GM23248 (cell line): ENCODE measurements around the gene LRFN4. TPM values are rescaled to one million over a fixed set of nuclear protein-coding genes. Genes with fewer than 3 reads are reported as not detected.

ENCODE experiments used
- DNase-seq: peaks from one replicate; pipeline ENCODE4 v3.0.0-alpha.2; 2015
- H2AFZ ChIP-seq: fragments of 200-600 bp; sonication (generic); 2 replicates; pipeline ENCODE4 v1.6.1; 2016; ENCODE audit warnings: antibody characterized with exemption
- H3F3A ChIP-seq: fragments of 200-600 bp; sonication (generic); 2 replicates; pipeline ENCODE4 v1.6.1; 2016; ENCODE audit warnings: mild to moderate bottlenecking, antibody characterized with exemption, mixed run types; ENCODE audit not compliant: insufficient read depth
- H3K27ac ChIP-seq: fragments of 200-600 bp; sonication (generic); 2 replicates; pipeline ENCODE4 v1.5.1; 2016; ENCODE audit warnings: mild to moderate bottlenecking
- H3K27me3 ChIP-seq: fragments of 200-600 bp; sonication (generic); replicated peaks from 2 replicates; pipeline ENCODE4 v1.6.1; 2016; ENCODE audit warnings: mild to moderate bottlenecking; ENCODE audit not compliant: insufficient read depth
- H3K36me3 ChIP-seq: fragments of 200-600 bp; sonication (generic); 2 replicates; pipeline ENCODE4 v1.6.1; 2016; ENCODE audit warnings: low read depth, mild to moderate bottlenecking
- H3K4me1 ChIP-seq: fragments of 200-600 bp; sonication (generic); 2 replicates; pipeline ENCODE4 v1.6.1; 2016; ENCODE audit warnings: mild to moderate bottlenecking; ENCODE audit not compliant: insufficient read depth
- H3K4me2 ChIP-seq: fragments of 200-600 bp; sonication (generic); one replicate; pipeline ENCODE4 v1.6.1; 2016; ENCODE audit warnings: mild to moderate bottlenecking; ENCODE audit not compliant: unreplicated experiment
- H3K4me3 ChIP-seq: fragments of 200-600 bp; sonication (generic); 2 replicates; pipeline ENCODE4 v1.5.1; 2016; ENCODE audit warnings: mild to moderate bottlenecking
- H3K79me2 ChIP-seq: fragments of 200-600 bp; sonication (generic); 2 replicates; pipeline ENCODE4 v1.6.1; 2016; ENCODE audit warnings: mild to moderate bottlenecking; ENCODE audit not compliant: insufficient read depth
- H3K9ac ChIP-seq: fragments of 200-600 bp; sonication (generic); 2 replicates; pipeline ENCODE4 v1.6.1; 2016; ENCODE audit warnings: mild to moderate bottlenecking
- H3K9me2 ChIP-seq: fragments of 200-600 bp; sonication (generic); 2 replicates; pipeline ENCODE4 v1.6.1; 2016; ENCODE audit warnings: mixed run types, mild to moderate bottlenecking, moderate library complexity; ENCODE audit not compliant: insufficient read depth
- H3K9me3 ChIP-seq: fragments of 200-600 bp; sonication (generic); one replicate; pipeline ENCODE4 v1.6.1; 2017; ENCODE audit warnings: low read depth
- H4K20me1 ChIP-seq: fragments of 200-600 bp; sonication (generic); 2 replicates; pipeline ENCODE4 v1.6.0; 2016; ENCODE audit not compliant: insufficient read depth
- EZH2 ChIP-seq: fragments of 200-600 bp; sonication (generic); IDR thresholded peaks from 2 replicates; pipeline ENCODE4 v1.6.1; 2018; ENCODE audit warnings: antibody characterized with exemption, mild to moderate bottlenecking; ENCODE audit not compliant: insufficient read depth, poor library complexity, severe bottlenecking
- EZH2phosphoT487 ChIP-seq: fragments of 200-600 bp; sonication (generic); IDR thresholded peaks from 2 replicates; pipeline ENCODE4 v1.6.1; 2018; ENCODE audit warnings: antibody characterized with exemption, moderate library complexity, mild to moderate bottlenecking, low read depth; ENCODE audit not compliant: insufficient read depth
- WGBS, 2 experiments: methylation state at CpG; one replicate each; pipeline ENCODE4 v1.1.6; 2015 to 2017; ENCODE audit warnings: low lambda C conversion rate in 2 of 2, low coverage in 1 of 2; ENCODE audit errors: missing lambda C conversion rate in 2 of 2; 5-methylcytosine and 5-hydroxymethylcytosine counted together
- in situ Hi-C: fragments of 300-500 bp; cut with MboI; formaldehyde crosslinking; loops from 2 replicates; pipeline ENCODE4 v1.15.0; 2020
- polyA plus RNA-seq: library from polyadenylated mRNA; unstranded; fragments of >200 nt; fragmentation: Nextera tagmentation; extraction: Ambion mirVana; gene quantifications from 2 replicates; pipeline ENCODE4 v1.2.1, GENCODE V29; 2016
- total RNA-seq: library from RNA; depleted of rRNA; stranded (reverse); fragments of >200 nt; shearing (Covaris generic); gene quantifications from 2 replicates; pipeline ENCODE4 v1.2.3, GENCODE V29; 2014

LRFN4 gene
- total and polyA plus RNA-seq, 2 experiments from 2014 or later, result 5.4 to 42.2 TPM

DNA sequence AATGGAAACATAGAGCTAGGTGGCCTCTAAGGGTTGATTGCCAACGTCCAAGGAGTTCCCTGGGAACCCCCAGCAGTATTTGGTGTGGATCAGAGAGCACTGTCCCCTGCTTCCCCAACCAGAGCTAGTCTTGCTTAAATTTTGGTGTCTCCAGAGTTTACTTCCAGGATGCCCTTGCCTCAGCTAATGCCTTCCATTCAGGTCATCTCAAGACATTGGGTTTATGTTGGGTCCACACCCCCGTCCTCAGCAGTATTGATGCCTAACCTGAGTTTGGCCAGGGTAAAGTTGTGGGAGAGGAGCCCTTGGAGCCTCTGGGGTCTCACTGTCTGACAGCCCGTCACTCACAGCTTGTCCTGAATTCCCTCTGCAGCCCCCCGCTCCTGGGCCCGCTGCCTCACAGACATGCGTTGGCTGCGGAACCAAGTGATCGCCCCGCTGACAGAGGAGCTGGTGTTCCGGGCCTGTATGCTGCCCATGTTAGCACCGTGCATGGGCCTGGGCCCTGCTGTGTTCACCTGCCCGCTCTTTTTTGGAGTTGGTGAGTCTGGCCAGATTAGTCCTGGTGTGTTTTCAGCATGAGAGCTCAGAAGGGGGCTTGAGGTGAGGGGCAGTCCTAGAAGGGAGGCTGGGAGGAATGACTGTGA, 12.2 kb upstream of the LRFN4 start:
- Histone ChIP-seq H3K36me3 (no peaks in the 10 kb centered on the region), H3K4me3 (peak overlapping the region; percentile 98), H4K20me1 (no peaks in the 10 kb centered on the region), H3K27ac (no peak overlapping the region), H2AFZ (no peak overlapping the region), H3K9ac (peak overlapping the region; percentile 97), H3K4me2 (peak overlapping the region; percentile 88), H3K9me3 (no peaks in the 10 kb centered on the region), H3K4me1 (peaks cover 14% of the 10 kb centered on the region; the same call in 1 of the 2 replicates), H3F3A (no peaks in the 10 kb centered on the region), H3K79me2 (peaks cover 55% of the 10 kb centered on the region), H3K27me3 (no peaks in the 10 kb centered on the region), H3K9me2 (no peaks in the 10 kb centered on the region)
- DNase-seq, result no peak
- WGBS, 2 experiments, result 74 to 75% methylated on average over 12 of the region's 12 CpGs
- no peak for TF ChIP-seq EZH2phosphoT487
- TF ChIP-seq EZH2, result no peak
- in situ Hi-C loops, result loop anchor here (25.0 kb wide), 1 partner anchor 257 kb away; the partner anchor contains the start of genes CCDC87 and CCS

DNA sequence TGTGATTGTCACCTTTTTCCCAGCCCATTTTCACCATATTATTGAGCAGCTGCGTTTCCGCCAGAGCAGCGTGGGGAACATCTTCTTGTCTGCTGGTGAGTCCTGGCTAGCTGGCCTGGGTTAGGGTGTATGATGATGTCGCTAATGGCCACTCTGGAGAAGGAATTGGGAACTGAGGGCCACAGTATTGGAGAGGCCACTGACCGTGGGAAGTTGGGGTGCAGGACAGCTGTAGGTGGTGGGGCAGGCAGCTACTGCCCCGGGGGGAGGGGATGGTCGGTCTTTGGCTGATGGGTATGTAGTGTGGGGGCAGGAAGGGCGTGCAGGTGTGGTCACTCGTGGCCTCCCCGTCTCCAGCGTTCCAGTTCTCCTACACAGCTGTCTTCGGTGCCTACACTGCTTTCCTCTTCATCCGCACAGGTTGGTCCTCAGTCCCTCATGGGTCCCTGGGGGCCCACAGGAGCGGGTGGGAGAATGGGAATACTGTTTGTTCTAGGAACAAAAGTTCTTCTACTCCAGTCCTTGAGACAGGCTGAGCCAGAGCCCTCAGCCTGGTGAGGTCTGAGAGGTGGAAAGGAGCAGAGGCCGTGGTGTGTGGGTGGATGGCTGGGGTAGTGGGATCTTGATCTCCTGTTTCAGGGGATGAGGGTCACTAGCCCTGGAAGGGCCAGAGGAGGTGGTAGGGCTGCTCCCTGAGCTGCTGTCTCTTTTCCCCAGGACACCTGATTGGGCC, 11.6 kb upstream of the LRFN4 start:
- no peaks in the 10 kb centered on the region for H3K9me2 ChIP-seq
- TF ChIP-seq EZH2 (no peak), EZH2phosphoT487 (no peak)
- H3K4me1 ChIP-seq, result peaks cover 14% of the 10 kb centered on the region; the same call in 1 of the 2 replicates
- H4K20me1 ChIP-seq, result no peaks in the 10 kb centered on the region
- no peaks in the 10 kb centered on the region for H3K27me3 ChIP-seq
- in situ Hi-C loops, result loop anchor here (25.0 kb wide), 1 partner anchor 258 kb away; the partner anchor contains the start of genes CCDC87 and CCS
- no peak overlapping the region for H3K4me2 ChIP-seq
- no peak overlapping the region for H2AFZ ChIP-seq
- H3K9me3 ChIP-seq, result no peaks in the 10 kb centered on the region
- DNase-seq, result no peak
- no peak overlapping the region for H3K4me3 ChIP-seq
- no peaks in the 10 kb centered on the region for H3F3A ChIP-seq
- no peak overlapping the region for H3K27ac ChIP-seq
- H3K79me2 ChIP-seq, result peaks cover 55% of the 10 kb centered on the region
- H3K36me3 ChIP-seq, result no peaks in the 10 kb centered on the region
- WGBS, 2 experiments, result 82 to 86% methylated on average over 15 of the region's 15 CpGs
- H3K9ac ChIP-seq, result no peak overlapping the region

DNA sequence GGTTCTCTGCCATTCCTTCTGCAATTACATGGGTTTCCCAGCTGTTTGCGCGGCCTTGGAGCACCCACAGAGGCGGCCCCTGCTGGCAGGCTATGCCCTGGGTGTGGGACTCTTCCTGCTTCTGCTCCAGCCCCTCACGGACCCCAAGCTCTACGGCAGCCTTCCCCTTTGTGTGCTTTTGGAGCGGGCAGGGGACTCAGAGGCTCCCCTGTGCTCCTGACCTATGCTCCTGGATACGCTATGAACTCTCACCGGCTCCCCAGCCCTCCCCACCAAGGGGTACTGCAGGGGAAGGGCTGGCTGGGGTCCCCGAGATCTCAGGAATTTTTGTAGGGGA, 11.0 kb upstream of the LRFN4 start:
- 78 to 84% methylated on average over 5 to 9 of the region's 9 CpGs for WGBS, 2 experiments
- in situ Hi-C loops, result loop anchor here (25.0 kb wide), 1 partner anchor 259 kb away; the partner anchor contains the start of genes CCDC87 and CCS
- no peaks in the 10 kb centered on the region for H3K9me2 ChIP-seq
- no peak overlapping the region for H3K9ac ChIP-seq
- H3K79me2 ChIP-seq, result peaks cover 51% of the 10 kb centered on the region
- H3K4me2 ChIP-seq, result no peak overlapping the region
- H3K36me3 ChIP-seq, result no peaks in the 10 kb centered on the region
- H3K27ac ChIP-seq, result no peak overlapping the region
- H3K4me1 ChIP-seq, result peaks cover 13% of the 10 kb centered on the region; the same call in 1 of the 2 replicates
- DNase-seq, result no peak
- no peaks in the 10 kb centered on the region for H3K27me3 ChIP-seq
- no peaks in the 10 kb centered on the region for H3K9me3 ChIP-seq
- H3F3A ChIP-seq, result no peaks in the 10 kb centered on the region
- no peak overlapping the region for H2AFZ ChIP-seq
- TF ChIP-seq EZH2phosphoT487, result no peak
- TF ChIP-seq EZH2, result no peak
- H4K20me1 ChIP-seq, result no peaks in the 10 kb centered on the region
- no peak overlapping the region for H3K4me3 ChIP-seq

DNA sequence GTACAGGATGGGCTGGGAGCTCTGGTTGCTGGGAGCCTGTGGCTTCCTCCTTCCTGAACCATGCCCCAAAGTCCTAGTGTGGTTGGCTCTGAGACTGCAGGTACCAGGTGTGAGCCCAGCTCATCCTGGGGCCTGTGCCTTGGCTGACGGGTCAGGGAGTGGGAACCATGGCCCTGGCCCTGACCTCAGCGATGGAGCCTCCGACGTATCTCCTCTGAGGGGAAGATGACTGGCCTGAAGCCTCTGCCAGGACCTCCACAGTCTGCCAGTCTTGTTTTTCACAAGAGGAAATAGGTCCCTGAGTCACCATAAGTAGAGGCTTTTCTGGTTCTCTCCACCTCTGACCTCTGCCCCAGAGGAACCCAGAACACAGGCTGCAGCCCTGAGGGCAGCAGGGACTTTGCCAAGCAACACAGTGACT, 10.2 kb upstream of the LRFN4 start:
- H3F3A ChIP-seq, result no peaks in the 10 kb centered on the region
- no peaks in the 10 kb centered on the region for H3K9me2 ChIP-seq
- peaks cover 43% of the 10 kb centered on the region for H3K79me2 ChIP-seq
- no peak overlapping the region for H3K9ac ChIP-seq
- peaks cover 6% of the 10 kb centered on the region; the same call in 1 of the 2 replicates for H3K4me1 ChIP-seq
- no peaks in the 10 kb centered on the region for H3K27me3 ChIP-seq
- in situ Hi-C loops, result loop anchor here (25.0 kb wide), 1 partner anchor 259 kb away; the partner anchor contains the start of genes CCDC87 and CCS
- H3K9me3 ChIP-seq, result no peaks in the 10 kb centered on the region
- peak; percentile 35 for DNase-seq
- no peak overlapping the region for H3K27ac ChIP-seq
- H3K4me3 ChIP-seq, result no peak overlapping the region
- no peak overlapping the region for H2AFZ ChIP-seq
- H4K20me1 ChIP-seq, result no peaks in the 10 kb centered on the region
- no peaks in the 10 kb centered on the region for H3K36me3 ChIP-seq
- WGBS, 2 experiments, result 40 to 72% methylated on average over 2 to 4 of the region's 4 CpGs
- TF ChIP-seq EZH2 (no peak), EZH2phosphoT487 (no peak)
- H3K4me2 ChIP-seq, result no peak overlapping the region
